Upper lobe of left lung (tissue), 4 donors: ENCODE results near the gene WFIKKN2.

ENCODE experiments used
- EP300 ChIP-seq, 4 donors: sonication (generic); formaldehyde crosslinking; IDR thresholded peaks; one replicate each; pipeline ENCODE4 v1.5.1; 2017; ENCODE audit warnings: antibody characterized with exemption in 4 of 4, control low read depth in 2 of 4
- POLR2AphosphoS5 ChIP-seq, 2 donors: sonication (generic); formaldehyde crosslinking; IDR thresholded peaks; one replicate each; pipeline ENCODE4 v1.5.1; 2017; ENCODE audit warnings: antibody characterized with exemption in 2 of 2
- TF ChIP-seq, protein P1 (sequence below), 6 experiments: fragments of 450-650 bp in 4 of 6; fragments of 200-600 bp in 2 of 6; sonication (generic) in 2 of 6; IDR thresholded peaks; one replicate each; pipeline ENCODE4 v1.5.1; 2016 to 2019; ENCODE audit warnings: antibody characterized with exemption in 6 of 6

- TF ChIP-seq POLR2AphosphoS5 (IDR thresholded peaks at IDR 0.05) (no peak), EP300 (IDR thresholded peaks at IDR 0.05) (no peak)
- TF ChIP-seq, protein P1, sequence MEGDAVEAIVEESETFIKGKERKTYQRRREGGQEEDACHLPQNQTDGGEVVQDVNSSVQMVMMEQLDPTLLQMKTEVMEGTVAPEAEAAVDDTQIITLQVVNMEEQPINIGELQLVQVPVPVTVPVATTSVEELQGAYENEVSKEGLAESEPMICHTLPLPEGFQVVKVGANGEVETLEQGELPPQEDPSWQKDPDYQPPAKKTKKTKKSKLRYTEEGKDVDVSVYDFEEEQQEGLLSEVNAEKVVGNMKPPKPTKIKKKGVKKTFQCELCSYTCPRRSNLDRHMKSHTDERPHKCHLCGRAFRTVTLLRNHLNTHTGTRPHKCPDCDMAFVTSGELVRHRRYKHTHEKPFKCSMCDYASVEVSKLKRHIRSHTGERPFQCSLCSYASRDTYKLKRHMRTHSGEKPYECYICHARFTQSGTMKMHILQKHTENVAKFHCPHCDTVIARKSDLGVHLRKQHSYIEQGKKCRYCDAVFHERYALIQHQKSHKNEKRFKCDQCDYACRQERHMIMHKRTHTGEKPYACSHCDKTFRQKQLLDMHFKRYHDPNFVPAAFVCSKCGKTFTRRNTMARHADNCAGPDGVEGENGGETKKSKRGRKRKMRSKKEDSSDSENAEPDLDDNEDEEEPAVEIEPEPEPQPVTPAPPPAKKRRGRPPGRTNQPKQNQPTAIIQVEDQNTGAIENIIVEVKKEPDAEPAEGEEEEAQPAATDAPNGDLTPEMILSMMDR (IDR thresholded peaks at IDR 0.05): no peak
These were observed 37.5 kb downstream of the WFIKKN2 start for GRCh38 chr17:50872710-50873424.
